GM12801 (cell line): Measurements from ENCODE around the gene RALY.

Source experiments
- TF ChIP-seq, protein P1 (sequence below): IDR thresholded peaks from one replicate; pipeline ENCODE4 v1.5.1; 2011; ENCODE audit warnings: control low read depth; ENCODE audit not compliant: insufficient read length; ENCODE audit errors: extremely low read depth

RALY gene

DNA sequence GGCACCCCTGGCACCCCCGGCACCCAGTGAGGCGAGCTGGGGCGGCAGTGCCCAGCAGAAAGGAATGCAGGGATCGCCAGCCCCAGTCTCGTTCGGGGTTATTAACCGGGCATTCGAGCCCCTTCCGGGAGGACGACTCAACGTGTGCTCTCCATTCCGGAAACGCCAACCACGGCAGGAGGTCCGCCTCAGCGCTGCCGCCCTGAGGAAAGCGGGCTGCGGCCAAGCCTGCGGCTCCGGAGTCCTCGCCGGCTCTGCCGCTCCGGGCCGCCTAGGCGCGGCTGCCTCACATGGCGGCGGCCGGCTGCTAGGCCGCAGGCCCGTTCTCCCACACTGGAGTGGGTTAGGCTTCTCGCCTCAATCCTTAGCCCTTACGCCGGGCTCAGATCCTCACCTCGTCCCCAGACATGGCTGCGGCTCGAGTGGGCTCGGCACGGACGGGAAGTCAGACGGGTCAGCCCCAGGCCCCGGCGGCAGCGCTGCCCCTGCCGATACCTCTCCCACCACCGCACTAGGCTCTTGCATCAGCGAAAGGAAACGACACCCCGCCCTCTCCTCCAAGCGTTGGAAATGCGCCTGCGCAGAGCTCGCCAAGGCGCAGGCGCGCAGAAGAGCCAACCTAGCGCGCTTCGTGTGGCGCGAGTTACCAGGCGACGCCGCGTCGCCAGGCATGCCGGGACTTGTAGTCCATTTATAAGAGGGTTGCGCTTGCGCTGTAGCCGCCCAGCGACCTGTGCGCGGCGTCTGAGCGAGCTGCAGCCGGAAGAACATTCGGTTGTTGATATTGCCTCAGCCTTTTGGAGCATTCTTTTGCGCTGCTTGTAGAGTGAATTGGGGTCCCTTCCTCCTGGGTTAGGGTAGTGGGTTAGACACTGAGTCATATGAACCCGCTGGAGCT, 118.2 kb downstream of the RALY start, which contains the start of gene EIF2S2:
Gene EIF2S2, minus strand, starts transcription at position 542 of the 898 bp plus-strand sequence. Its CDS starts 133 bp downstream, at position 409.
- TF ChIP-seq, protein P1, sequence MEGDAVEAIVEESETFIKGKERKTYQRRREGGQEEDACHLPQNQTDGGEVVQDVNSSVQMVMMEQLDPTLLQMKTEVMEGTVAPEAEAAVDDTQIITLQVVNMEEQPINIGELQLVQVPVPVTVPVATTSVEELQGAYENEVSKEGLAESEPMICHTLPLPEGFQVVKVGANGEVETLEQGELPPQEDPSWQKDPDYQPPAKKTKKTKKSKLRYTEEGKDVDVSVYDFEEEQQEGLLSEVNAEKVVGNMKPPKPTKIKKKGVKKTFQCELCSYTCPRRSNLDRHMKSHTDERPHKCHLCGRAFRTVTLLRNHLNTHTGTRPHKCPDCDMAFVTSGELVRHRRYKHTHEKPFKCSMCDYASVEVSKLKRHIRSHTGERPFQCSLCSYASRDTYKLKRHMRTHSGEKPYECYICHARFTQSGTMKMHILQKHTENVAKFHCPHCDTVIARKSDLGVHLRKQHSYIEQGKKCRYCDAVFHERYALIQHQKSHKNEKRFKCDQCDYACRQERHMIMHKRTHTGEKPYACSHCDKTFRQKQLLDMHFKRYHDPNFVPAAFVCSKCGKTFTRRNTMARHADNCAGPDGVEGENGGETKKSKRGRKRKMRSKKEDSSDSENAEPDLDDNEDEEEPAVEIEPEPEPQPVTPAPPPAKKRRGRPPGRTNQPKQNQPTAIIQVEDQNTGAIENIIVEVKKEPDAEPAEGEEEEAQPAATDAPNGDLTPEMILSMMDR, result no peak

DNA sequence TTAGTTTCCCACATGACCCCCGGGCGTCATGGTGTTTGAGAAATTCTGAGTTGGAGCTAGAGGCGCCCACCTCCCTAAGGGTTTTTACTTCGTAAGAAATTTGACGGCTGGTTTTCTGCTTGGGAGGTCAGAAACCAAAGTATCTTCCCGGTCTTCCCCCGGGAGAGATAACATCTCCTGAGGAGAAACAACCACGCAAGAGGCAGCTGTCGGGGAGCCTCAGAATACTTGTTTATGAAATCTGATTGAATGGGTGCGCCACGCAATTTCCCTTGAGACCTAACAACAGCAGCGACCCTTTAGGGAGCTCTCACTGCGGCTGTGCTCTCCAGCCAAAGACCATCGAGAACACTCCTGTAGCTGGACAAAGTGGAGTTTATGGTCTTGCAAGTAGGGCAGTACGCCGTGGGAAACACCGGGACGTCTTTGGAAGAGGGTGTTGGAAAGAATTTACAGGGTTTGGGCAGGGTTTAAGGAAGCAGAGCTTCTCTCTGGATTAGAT, 118.9 kb downstream of the RALY start:
- TF ChIP-seq, protein P1, result no peak

DNA sequence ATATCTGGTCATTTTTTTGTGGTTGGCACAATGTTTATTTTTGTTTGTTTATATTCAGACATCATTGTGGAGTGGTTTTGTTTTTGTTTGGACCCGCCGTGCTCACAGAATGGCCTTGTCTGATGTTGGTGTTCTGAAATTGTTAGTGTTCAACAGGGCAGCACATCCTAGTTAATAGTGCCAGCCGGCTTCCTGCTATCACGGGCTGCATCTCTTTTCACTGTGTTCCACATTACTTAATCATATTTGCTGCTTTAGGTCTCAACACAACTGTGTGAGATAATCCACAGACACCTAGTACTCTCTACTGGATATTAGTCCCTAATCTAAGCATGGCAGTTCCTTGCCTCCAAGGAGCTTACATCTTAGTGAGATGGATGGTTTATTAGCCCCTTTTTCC, 121.1 kb downstream of the RALY start:
- TF ChIP-seq, protein P1, result no peak

DNA sequence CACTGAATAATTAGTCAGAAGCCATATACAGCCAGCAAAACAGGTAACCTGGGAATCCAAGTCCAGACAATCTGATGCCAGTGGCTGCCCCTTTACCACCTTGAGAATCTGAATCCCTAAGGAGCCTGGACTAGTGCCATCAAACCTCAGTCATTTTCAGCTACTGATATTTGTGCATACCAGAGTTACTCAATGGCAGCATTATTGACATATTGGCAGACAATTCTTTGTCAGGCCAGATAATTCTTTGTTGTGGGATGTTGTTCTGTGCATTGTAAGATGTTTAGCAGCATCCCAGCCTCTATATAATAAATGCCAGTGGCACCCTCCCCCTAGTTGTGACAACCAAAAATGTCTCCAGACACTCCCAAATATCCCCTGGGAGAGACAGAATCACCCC, 121.5 kb downstream of the RALY start:
- TF ChIP-seq, protein P1, result no peak

DNA sequence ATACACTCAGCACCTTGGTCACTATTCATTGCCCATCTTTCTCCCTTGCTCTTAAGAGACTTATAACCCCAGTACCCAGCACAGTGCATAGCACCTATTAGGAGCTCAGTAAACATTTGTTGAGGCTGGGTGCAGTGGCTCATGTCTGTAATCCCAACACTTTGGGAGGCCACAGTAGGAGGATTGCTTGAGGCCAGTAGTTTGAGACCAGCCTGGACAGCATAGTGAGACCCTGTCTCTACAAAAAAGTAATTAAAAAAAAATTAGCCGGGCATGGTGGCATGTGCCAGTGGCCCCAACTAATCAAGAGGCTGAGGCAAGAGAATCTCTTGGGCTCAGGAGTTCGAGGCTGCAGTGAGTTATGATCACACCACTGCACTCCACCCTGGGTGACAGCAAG, 126.5 kb downstream of the RALY start:
- TF ChIP-seq, protein P1, result no peak

DNA sequence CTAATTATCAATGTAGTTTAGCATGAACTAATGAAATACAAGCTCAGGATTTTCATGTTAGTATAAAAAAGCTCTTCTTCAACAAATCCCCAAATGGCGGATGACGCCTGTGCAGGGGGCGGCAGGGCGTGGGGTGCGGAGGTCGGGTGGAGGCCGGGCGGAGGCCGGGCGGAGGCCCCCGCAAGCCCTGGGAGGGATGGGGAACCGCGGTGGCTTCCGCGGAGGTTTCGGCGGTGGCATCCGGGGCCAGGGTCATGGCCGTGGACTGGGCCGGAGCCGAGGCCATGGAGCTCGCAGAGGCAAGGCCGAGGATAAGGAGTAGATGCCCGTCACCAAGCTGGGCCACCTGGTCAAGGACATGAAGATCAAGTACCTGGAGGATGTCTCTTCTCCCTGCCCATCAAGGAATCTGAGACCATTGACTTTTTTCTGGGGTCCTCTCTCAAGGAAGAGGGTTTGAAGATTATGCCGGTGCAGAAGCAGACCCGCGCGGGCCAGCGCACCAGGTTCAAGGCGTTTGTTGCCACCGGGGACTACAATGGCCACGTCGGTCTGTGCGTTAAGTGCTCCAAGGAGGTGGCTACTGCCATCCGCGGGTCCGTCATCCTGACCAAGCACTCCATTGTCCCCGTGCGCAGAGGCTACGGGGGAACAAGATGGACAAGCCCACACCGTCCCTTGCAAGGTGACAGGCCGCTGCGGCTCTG, 128.7 kb downstream of the RALY start:
- TF ChIP-seq, protein P1, result no peak

DNA sequence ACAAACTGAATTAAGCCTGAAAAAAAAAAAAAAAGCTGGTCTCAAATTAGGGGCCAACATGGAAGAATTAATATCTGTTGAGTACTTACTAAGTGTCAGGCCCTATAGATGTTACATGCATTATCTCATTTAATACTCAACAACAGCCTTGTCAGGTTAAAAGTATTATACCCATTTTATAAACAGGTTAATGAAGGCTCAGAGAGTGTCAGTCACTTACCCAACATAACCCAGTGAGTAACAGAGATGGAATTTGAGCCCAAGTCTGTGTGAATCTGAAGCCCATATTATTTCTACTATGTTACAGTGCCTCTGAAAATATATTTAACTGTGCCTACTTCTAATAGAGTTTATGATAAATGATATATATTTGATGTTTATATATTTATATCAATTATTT, 129.6 kb downstream of the RALY start:
- TF ChIP-seq, protein P1, result no peak
